Limb (tissue), 2 donors: Measurements from ENCODE around the gene TRIM56.
"Not testable (repeated sequence)": the region's sequence is repeated elsewhere in the genome, so short reads cannot be mapped to it uniquely, and the experiment has no call there.

ENCODE experiments used
- DNase-seq, 2 donors: peaks; one replicate each; pipeline ENCODE4 v3.0.0-alpha.2; 2016; ENCODE audit errors: extremely low spot score in 2 of 2

Gene TRIM56

DNA sequence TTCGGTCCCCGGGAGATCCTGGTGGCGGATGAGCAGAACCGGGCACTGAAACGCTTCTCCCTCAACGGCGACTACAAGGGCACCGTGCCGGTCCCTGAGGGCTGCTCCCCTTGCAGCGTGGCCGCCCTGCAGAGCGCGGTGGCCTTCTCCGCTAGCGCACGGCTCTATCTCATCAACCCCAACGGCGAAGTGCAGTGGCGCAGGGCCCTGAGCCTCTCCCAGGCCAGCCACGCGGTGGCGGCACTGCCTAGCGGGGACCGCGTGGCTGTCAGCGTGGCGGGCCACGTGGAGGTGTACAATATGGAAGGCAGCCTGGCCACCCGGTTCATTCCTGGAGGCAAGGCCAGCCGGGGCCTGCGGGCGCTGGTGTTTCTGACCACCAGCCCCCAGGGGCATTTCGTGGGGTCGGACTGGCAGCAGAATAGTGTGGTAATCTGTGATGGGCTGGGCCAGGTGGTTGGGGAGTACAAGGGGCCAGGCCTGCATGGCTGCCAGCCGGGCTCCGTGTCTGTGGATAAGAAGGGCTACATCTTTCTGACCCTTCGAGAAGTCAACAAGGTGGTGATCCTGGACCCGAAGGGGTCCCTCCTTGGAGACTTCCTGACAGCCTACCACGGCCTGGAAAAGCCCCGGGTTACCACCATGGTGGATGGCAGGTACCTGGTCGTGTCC lies 3.7 kb downstream of the TRIM56 start:
- DNase-seq, result no peak

DNA sequence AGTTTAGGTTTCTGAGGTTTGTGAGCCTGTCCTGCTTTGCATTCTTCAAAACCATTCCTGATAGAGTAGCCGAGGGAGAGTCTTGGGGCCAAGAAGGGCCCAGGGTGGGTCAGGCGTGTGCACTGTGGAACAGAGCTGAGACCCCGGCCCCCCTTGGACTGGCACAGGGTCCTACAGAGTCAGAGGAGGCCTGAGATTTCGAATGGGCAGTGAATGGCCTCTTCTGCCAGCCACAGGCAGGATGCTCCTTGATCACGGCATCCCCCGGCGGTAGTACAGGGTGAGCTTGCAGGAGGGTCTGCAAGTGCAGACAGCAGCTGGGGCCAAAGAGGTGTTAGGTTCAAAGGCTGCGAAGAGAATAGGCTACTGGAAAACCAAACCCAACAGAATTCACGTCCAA lies 4.6 kb downstream of the TRIM56 start:
- DNase-seq, result no peak

DNA sequence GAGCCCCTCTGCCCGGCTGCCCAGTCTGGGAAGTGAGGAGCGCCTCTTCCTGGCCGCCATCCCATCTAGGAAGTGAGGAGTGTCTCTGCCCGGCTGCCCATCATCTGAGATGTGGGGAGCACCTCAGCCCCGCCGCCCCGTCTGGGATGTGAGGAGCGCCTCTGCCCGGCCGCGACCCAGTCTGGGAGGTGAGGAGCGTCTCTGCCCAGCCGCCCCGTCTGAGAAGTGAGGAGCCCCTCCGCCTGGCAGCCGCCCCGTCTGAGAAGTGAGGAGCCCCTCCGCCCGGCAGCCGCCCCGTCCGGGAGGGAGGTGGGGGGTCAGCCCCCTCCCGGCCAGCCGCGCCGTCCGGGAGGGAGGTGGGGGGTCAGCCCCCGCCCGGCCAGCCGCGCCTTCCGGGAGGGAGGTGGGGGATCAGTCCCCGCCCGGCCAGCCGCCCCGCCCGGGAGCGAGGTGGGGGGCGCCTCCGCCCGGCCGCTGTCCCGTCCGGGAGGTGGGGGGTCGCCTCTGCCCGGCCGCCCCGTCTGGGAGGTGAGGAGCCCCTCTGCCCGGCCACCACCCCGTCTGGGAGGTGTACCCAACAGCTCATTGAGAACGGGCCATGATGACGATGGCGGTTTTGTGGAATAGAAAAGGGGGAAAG lies 7.1 kb downstream of the TRIM56 start:
- not testable (repeated sequence) for DNase-seq

DNA sequence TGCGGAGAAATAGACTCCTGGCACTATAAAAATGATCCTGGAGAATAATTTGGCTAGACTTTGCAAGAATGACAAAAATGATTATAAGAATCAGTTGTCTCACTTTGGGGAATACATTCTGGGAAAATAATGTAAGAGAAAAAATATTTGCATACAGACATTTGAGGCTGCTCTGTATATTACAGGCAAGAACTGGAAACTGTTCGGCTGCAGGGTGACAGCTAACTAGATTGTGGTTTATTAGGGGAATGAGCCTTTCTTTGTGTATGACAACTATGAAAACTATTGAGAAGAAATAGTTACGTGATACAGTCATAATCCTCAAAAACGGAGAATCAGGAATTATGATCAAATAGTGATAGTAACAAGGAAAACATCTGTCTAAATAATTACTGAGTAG lies 8.6 kb downstream of the TRIM56 start:
- DNase-seq, result no peak

DNA sequence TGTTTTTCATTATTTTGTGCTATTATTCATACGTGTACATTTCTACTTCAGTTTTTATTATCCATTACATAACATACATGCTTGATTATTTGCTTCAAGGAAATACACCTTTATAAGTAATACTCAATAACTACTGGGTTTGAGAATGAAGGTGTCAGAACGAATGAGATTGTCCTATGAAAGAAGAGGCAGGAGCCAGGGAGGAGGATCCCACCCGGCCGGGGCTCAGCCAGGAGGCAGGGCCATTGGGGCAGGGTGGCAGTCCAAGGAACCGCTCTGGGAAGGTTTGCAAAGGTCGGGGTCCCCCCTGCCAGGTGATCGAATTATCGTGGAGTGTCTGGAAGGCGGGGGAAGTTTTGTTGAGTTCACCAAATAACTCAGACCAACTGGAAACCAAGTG lies 9.1 kb downstream of the TRIM56 start:
- no peak for DNase-seq

DNA sequence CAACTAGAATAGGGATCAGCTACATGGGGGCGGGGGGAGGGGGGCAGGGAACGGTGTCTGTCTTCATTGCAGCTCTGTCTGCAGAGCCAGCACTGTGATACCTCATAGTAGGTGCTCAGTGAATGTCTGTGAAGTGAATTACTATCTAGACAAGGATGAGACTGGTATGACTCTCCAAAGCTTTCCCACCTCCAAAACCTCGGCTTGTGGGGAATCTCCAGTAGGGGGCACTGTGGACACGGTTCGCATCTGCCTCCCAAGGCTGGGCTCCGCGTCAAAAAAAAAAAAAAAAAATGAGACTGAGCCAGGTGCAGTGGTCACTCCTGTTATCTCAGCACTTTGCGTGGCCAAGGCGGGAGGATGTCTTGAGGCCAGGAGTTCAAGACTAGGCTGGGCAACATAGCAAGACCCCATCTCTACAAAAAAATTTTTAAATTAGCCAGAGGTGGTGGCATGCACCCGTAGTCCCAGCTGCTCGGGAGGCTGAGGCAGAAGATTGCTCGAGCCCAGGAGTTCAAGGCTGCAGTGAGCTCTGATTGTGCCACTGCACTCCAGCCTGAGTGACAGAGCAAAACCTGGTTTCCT lies 9.6 kb downstream of the TRIM56 start:
- DNase-seq, result no peak

DNA sequence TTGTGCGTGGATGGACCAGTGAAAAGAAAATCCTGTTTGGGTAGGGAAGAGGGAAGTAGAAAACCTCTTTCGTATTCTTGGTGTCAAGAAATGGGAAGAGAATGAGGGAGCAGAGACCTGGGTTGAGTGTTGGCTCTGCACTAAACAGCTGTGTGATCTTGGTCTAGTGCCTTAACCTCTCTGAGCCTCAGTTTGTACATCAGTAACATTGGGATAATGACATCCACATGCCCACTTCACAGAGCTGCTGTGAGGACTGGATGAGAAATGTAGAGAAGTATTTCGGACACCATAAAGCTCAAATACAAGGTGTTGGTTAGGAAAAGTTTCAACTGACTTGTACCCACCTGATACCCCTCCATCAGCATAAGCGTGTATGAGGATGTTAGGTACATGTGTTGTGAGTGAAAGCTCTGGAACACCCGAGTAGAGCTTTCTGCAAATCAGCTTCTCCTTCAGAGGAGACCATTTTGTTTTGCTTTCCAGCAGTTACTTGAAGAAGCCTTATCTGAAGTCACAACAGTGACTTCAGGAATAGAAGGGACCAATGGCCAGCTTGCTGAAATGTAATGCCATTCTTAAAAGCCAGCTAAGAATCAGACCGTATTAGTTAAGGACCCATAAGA lies 11.2 kb downstream of the TRIM56 start:
- DNase-seq, result no peak

DNA sequence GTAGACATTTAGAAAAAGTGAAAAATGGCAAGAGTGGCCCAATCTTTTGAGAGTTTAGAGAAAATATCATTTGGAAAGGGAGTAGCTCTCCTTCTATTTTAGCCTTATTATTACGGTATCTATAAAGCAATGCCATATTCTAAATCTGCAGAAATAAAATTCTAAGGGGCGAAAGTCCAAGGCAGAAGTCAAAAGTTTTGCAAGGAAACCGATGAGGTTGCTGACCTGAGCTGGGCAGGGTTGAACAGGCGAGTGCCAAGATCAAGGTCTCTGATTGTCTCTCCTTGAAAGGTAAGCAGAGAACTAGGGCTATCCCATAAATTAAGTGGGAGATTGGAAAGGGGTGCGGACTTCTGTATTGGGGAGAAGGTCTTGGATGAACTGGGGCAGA lies 11.7 kb downstream of the TRIM56 start:
- DNase-seq, result no peak

DNA sequence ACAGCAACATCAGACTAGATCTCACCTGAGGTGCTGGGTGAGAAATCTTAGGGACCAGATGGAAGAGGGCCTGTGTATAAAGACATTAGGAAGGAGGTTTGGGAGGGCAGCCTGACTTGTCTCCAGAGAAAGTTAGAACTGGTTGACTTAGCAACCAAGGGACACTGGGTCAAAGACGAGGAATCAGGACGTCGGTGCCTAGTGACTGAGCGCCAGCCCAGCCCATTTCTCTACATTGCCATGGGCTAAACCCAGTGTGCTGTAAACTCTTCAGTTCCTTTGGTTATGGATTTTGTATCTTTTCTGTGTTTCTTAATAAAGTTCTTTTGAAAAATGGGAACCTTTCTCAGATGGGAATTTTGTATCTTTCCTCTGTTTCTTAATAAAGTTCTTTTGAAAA lies 12.3 kb downstream of the TRIM56 start:
- DNase-seq, result no peak

DNA sequence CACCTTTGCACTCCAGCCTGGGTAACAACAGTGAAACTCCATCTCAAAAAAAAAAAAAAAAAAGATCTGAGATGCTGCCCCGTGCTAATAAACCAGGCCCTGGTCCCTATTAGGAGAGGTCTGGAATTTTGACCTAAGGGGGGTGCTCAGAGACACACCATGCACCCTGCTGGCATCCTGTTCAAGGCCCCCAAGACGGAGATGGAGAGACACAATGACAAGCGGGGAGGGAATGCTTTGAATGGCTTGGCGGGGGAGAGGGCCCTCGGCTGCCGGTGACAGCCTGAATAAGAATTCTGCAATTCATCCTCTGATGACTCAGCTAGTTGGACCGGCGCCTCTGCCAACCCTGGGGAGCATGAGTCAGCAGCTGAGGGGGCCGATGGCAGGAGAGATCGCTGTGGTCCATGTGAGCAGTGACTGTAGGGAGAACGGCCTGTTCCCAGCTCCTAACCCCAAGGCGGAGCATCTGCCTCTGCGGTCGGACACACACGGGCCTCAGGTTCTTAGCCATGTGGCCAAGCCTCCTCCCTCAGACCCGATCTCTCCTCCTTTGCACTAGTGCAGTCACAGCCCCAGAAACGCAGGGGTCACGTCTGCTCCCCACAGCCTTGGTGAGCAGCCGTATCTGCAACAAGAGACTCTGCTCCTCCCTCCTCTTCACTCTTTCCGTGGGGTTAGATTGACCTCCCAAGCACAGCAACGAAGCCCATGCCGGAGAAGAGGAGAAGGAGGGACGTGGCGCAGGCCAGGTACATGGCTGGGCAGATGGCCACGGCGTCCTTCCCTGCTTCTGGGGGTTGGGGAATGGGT lies 14.9 kb downstream of the TRIM56 start:
- peak; percentile 70 to 85 for DNase-seq

DNA sequence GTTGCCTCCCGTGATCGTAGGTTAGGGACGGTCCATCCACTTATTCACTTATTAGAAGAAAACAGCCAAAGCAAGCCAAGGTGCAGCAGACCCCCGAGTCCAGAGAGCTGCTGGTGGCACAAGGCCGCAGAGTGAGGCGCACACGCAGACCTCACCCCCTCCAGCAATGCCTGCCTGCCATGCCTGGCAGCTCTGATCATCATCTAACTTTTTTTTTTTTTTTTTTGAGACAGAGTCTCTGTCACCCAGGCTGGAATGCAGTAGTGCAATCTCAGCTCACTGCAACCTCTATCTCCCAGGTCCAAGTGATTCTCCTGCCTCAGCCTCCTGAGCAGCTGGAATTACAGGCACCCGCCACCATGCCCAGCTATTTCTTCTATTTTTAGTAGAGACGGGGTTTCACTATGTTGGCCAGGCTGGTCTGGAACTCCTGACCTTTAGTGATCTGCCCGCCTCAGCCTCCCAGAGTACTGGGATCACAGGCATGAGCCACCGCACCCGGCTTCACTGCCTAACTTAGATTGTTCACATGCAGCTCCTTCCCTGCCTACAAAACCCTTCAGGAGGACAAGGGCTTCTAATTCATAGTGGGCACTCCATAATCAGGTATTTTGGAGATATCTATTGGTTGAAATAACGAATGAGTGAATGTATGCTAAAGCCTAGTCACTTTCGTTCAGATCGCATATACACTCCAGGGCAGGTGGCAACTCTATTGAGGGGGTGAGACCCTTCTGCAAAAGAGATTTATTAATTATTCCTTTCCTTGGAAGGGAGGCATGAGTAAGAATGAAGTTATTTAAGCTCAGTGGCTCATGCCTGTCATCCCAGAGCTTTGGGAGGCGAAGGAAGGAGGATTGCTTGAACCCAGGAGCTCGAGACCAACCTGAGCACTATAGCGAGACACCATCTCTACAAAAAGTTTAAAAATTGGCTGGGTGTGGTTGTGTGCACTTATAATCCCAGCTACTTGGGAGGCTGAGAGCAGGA lies 15.9 kb downstream of the TRIM56 start:
- no peak for DNase-seq

DNA sequence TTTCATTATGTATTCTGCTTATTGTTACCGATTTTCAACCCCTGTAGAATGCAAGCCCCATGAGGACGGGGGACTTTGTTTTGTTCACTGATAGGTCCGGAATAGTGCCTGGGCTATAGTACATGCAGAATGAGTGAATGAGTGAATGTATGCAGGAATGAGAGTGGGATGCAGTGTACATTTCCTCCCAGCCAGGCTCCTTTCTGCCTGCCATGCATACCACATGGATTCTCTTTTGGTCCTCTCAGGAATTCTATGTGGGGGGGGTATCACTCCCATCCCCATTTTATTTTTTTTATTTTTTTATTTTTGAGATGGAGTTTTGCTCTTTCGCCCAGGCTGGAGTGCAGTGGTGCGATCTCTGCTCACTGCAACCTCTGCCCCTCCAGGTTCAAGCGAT lies 16.7 kb downstream of the TRIM56 start:
- no peak for DNase-seq

DNA sequence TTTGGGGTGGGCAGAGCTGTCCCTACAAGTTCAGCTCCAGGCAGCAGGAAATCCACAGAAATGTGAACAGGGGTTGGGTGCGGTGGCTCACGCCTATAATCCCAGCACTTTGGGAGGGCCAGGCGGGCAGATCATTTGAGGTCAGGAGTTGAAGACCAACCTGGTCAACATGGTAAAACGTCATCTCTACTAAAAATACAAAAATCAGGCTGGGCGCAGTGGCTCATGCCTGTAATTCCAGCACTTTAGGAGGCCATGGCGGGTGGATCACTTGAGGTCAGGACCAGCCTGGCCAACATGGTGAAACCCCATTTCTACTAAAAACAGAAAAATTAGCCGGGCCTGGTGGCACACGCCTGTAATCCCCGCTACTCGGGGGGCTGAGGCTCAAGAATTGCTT lies 18.4 kb downstream of the TRIM56 start:
- DNase-seq, result not testable (repeated sequence)

DNA sequence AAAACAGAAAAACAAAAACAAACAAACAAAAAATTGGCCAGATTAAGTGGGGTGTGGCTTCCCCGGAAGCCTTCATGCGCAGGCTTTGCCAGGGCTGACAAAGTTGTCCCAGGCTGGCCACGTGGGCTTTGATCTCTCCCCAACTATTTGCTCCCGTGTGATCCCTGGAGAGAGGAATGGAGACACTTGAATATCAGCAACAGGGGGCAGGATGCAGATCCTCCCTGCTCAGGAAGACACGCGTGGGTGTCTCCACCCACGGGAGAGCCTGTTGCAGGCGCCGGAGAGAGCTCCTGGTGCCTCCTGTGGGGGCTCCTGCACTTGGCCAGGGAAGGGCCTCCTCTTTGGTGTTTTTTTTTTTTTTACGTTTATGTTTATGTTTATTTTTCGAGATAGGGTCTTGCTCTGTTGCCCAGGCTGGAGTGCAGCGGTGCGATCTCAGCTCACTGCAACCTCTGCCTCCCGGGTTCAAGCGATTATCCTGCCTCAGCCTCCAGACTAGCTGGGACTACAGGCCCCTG lies 19.0 kb downstream of the TRIM56 start:
- no peak for DNase-seq

DNA sequence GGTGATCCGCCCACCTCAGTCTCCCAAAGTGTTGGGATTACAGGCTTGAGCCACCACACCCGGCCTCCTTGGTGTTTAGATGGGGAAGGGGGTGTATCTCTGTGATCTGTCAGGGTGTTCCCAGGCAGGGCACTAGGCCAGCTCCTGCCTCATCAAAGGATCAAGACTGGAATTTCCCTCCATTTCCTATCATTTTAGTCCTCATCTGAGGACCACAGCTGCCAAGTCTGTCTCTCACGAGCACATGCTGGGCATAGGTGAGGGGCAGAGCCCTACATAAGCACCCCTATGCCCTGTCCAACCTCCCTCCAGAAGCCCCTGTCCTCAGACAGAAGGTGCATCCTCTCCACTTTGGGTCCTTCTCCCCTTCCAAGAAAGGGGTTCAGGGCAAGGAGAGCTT lies 19.5 kb downstream of the TRIM56 start:
- DNase-seq, result no peak

DNA sequence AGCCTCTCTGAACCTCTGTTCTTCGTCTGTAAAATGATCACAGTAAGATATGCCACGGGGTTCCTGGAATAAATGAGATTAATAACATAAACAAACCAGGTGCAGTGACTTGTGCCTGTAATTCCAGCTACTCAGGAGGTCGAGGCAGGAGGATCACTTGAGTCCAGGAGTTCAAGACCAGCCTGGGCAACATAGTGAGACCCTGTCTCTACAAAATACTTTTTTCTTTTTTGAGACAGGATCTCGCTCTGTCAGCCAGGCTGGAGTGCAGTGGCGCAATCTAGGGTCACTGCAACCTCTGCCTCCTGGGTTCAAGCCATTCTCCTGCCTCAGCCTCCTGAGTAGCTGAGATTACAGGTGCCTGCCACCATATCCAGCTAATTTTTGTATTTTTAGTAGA lies 20.0 kb downstream of the TRIM56 start:
- not testable (repeated sequence) for DNase-seq

DNA sequence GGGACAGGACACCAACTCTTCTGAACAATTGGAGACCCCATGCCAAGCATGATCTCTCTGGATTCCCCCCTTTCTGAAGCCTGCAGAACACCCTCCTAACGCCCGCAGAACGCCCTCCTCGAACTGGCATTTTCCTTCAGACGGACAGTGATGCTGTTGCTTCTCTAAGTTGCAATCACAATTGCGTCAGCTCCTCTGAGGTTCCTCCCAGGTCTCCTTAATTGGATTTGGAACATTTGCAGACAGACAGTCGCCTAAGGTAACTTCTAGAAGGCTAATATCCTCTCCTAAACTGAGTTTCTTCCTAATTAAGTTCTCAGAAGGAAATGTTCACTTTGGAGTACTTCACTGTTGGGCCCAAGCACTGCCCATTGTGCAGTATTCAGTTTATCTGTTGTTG lies 21.1 kb downstream of the TRIM56 start:
- DNase-seq, result no peak

DNA sequence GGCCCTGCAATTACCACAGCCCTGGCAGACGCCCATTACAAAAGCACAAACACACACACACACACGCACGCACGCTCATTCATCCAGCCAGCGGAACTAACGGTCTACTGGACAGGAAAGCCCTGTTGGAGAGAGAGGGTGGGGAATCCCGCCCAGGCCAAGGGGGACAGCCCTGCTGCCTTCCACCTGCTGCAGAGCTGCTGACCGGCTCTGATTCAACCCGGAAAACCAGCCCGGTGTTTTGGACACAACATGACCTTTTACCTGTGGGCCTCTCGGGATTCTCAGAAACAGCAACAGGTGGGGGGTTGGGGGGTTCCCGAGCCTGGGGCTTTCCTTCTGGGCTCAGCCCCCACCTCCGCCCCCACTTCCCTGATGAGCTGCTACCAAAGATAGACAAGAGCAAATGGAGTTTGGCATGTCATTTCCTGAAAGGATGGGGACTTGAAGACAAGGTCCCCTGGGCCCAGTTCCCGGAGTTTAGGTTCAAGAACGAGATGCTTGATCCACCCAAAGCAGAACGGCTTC lies 23.1 kb downstream of the TRIM56 start:
- no peak for DNase-seq

DNA sequence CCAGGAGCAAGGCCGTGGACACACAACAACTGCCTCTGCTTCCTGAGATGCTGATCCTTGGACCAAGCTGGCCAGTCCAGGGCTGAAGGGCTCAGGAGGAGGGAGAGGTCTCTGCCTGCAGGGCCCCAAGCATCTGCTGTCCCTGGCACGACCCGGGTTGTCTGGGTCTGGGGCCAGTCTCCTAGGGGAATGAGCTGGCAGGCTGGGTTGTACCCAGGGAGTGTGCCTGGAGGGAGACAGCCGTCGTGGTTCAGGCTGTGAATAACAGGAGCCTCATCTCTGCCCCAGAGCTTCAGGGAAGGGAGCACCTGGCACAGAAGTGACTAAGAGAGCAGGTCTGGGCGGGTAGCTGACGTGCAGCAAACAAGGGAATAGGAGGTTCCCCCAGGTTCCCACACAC lies 23.7 kb downstream of the TRIM56 start:
- DNase-seq, result no peak

DNA sequence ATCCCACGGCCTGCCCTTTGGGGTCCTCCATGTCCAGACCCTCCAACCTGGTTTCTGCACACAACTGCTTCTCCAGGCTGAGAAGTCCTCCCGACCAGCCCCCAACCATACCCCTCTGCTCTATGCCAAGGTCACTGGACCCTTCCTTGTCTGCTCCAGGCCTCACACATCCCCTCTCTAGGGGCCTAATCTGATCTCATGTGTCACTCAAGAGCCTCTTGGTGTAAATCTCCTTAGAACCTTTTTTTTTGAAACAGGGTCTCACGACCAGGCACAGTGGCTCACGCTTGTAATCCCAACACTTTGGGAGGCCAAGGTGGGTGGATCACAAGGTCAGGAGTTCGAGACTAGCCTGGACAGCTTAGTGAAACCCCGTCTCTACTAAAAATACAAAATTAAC lies 24.1 kb downstream of the TRIM56 start:
- DNase-seq, result no peak
